Upper lobe of left lung (tissue), 4 donors: Measurements from ENCODE around the gene C10orf71.

Source experiments
- EP300 ChIP-seq, 4 donors: sonication (generic); formaldehyde crosslinking; IDR thresholded peaks; one replicate each; pipeline ENCODE4 v1.5.1; 2017; ENCODE audit warnings: antibody characterized with exemption in 4 of 4, control low read depth in 2 of 4
- POLR2A ChIP-seq, 4 donors: fragments of 450-650 bp; IDR thresholded peaks; one replicate each; pipeline ENCODE4 v1.5.1; 2016 to 2017; ENCODE audit warnings: antibody characterized with exemption in 4 of 4, mild to moderate bottlenecking in 2 of 4
- TF ChIP-seq, protein P1 (sequence below), 6 experiments: fragments of 450-650 bp in 4 of 6; fragments of 200-600 bp in 2 of 6; sonication (generic) in 2 of 6; IDR thresholded peaks; one replicate each; pipeline ENCODE4 v1.5.1; 2016 to 2019; ENCODE audit warnings: antibody characterized with exemption in 6 of 6

- TF ChIP-seq, protein P1, sequence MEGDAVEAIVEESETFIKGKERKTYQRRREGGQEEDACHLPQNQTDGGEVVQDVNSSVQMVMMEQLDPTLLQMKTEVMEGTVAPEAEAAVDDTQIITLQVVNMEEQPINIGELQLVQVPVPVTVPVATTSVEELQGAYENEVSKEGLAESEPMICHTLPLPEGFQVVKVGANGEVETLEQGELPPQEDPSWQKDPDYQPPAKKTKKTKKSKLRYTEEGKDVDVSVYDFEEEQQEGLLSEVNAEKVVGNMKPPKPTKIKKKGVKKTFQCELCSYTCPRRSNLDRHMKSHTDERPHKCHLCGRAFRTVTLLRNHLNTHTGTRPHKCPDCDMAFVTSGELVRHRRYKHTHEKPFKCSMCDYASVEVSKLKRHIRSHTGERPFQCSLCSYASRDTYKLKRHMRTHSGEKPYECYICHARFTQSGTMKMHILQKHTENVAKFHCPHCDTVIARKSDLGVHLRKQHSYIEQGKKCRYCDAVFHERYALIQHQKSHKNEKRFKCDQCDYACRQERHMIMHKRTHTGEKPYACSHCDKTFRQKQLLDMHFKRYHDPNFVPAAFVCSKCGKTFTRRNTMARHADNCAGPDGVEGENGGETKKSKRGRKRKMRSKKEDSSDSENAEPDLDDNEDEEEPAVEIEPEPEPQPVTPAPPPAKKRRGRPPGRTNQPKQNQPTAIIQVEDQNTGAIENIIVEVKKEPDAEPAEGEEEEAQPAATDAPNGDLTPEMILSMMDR (IDR thresholded peaks at IDR 0.05), result no peak
- no peak for TF ChIP-seq EP300 (IDR thresholded peaks at IDR 0.05)
- no peak for TF ChIP-seq POLR2A (IDR thresholded peaks at IDR 0.05)
These were observed 25.9 kb upstream of the C10orf71 start for GRCh38 chr10:49273082-49273465.
